Upper lobe of left lung (tissue), 4 donors: ENCODE results near the gene ATP1A1.

Experiments
- EP300 ChIP-seq, 4 donors: sonication (generic); formaldehyde crosslinking; IDR thresholded peaks; one replicate each; pipeline ENCODE4 v1.5.1; 2017; ENCODE audit warnings: antibody characterized with exemption in 4 of 4, control low read depth in 2 of 4
- POLR2A ChIP-seq, 4 donors: fragments of 450-650 bp; IDR thresholded peaks; one replicate each; pipeline ENCODE4 v1.5.1; 2016 to 2017; ENCODE audit warnings: antibody characterized with exemption in 4 of 4, mild to moderate bottlenecking in 2 of 4
- POLR2AphosphoS5 ChIP-seq, 2 donors: sonication (generic); formaldehyde crosslinking; IDR thresholded peaks; one replicate each; pipeline ENCODE4 v1.5.1; 2017; ENCODE audit warnings: antibody characterized with exemption in 2 of 2
- TF ChIP-seq, protein P1 (sequence below), 6 experiments: fragments of 450-650 bp in 4 of 6; fragments of 200-600 bp in 2 of 6; sonication (generic) in 2 of 6; IDR thresholded peaks; one replicate each; pipeline ENCODE4 v1.5.1; 2016 to 2019; ENCODE audit warnings: antibody characterized with exemption in 6 of 6

DNA sequence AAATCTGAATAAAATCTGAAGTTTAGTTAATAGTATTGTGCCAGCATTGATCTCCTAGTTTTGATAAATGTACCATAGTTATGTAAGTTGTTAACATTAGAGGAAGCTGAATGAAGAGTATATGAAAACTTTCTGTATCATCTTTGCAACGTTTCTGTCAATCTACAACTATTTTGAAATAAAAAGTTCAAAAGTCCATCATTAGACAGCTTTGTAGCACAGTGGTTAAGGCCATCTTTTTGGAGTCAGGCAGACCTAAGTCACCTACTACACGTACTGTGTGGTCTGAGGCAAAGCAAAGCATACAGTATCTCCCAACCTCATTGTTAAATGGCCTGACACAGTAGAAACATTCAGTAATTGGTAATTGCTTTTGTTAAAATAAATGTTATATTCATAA, 47.9 kb upstream of the ATP1A1 start:
- TF ChIP-seq, protein P1, sequence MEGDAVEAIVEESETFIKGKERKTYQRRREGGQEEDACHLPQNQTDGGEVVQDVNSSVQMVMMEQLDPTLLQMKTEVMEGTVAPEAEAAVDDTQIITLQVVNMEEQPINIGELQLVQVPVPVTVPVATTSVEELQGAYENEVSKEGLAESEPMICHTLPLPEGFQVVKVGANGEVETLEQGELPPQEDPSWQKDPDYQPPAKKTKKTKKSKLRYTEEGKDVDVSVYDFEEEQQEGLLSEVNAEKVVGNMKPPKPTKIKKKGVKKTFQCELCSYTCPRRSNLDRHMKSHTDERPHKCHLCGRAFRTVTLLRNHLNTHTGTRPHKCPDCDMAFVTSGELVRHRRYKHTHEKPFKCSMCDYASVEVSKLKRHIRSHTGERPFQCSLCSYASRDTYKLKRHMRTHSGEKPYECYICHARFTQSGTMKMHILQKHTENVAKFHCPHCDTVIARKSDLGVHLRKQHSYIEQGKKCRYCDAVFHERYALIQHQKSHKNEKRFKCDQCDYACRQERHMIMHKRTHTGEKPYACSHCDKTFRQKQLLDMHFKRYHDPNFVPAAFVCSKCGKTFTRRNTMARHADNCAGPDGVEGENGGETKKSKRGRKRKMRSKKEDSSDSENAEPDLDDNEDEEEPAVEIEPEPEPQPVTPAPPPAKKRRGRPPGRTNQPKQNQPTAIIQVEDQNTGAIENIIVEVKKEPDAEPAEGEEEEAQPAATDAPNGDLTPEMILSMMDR (IDR thresholded peaks at IDR 0.05) = no peak
- TF ChIP-seq POLR2A (IDR thresholded peaks at IDR 0.05) (no peak), EP300 (IDR thresholded peaks at IDR 0.05) (no peak), POLR2AphosphoS5 (IDR thresholded peaks at IDR 0.05) (no peak)
